GM23338 (cell line): Measurements from ENCODE around the gene BANF1. TPM values are rescaled to one million over a fixed set of nuclear protein-coding genes. Genes with fewer than 3 reads are reported as not detected.

Experiments used
- ATAC-seq: fragments of 200-7000 bp; cut with Tn5 transposase; 3 replicates; pipeline ENCODE4 v1.9.1; 2020
- DNase-seq: peaks from one replicate; pipeline ENCODE4 v3.0.0-alpha.2; 2015; ENCODE audit warnings: low spot score
- H2AFZ ChIP-seq: fragments of 200-600 bp; sonication (generic); 2 replicates; pipeline ENCODE4 v1.8.0; 2016; ENCODE audit warnings: antibody characterized with exemption, mild to moderate bottlenecking, moderate library complexity
- H3F3A ChIP-seq: fragments of 200-600 bp; sonication (generic); replicated peaks from 2 replicates; pipeline ENCODE4 v1.8.0; 2017; ENCODE audit warnings: antibody characterized with exemption, mixed run types, low read depth
- H3K27ac ChIP-seq: fragments of 200-600 bp; sonication (generic); 2 replicates; pipeline ENCODE4 v1.6.1; 2016; ENCODE audit warnings: low read depth
- H3K27me3 ChIP-seq: fragments of 200-600 bp; sonication (generic); 2 replicates; pipeline ENCODE4 v1.8.0; 2016; ENCODE audit warnings: mild to moderate bottlenecking, mixed run types, moderate library complexity; ENCODE audit not compliant: insufficient read depth
- H3K36me3 ChIP-seq: fragments of 200-600 bp; sonication (generic); 2 replicates; pipeline ENCODE4 v1.8.0; 2016; ENCODE audit warnings: mild to moderate bottlenecking; ENCODE audit not compliant: insufficient read depth
- H3K4me1 ChIP-seq: fragments of 200-600 bp; sonication (generic); 2 replicates; pipeline ENCODE4 v1.8.0; 2016; ENCODE audit warnings: mild to moderate bottlenecking, moderate library complexity; ENCODE audit not compliant: insufficient read depth
- H3K4me2 ChIP-seq: fragments of 200-600 bp; sonication (generic); 2 replicates; pipeline ENCODE4 v1.7.1; 2017; ENCODE audit warnings: mixed run types
- H3K4me3 ChIP-seq: fragments of 200-600 bp; sonication (generic); 2 replicates; pipeline ENCODE4 v1.6.1; 2016; ENCODE audit warnings: mixed run types
- H3K79me2 ChIP-seq: fragments of 200-600 bp; sonication (generic); replicated peaks from 2 replicates; pipeline ENCODE4 v1.8.0; 2017; ENCODE audit warnings: mild to moderate bottlenecking; ENCODE audit not compliant: insufficient read depth
- H3K9me2 ChIP-seq: fragments of 200-600 bp; sonication (generic); 2 replicates; pipeline ENCODE4 v1.8.0; 2017; ENCODE audit not compliant: insufficient read depth
- H4K20me1 ChIP-seq: fragments of 200-600 bp; sonication (generic); replicated peaks from 2 replicates; pipeline ENCODE4 v1.8.0; 2017; ENCODE audit warnings: mild to moderate bottlenecking; ENCODE audit not compliant: insufficient read depth
- H3K27ac Mint-ChIP-seq: 2 replicates; pipeline ENCODE4 v1.8.0; 2020; ENCODE audit warnings: inconsistent platforms, mild to moderate bottlenecking, moderate library complexity, mixed read lengths
- H3K27me3 Mint-ChIP-seq: 3 replicates; pipeline ENCODE4 v1.8.0; 2022; ENCODE audit warnings: low read depth, mild to moderate bottlenecking, moderate library complexity, mixed read lengths, inconsistent platforms; ENCODE audit not compliant: insufficient read depth, poor library complexity
- H3K36me3 Mint-ChIP-seq: 3 replicates; pipeline ENCODE4 v1.8.0; 2021; ENCODE audit warnings: low read depth, mild to moderate bottlenecking, inconsistent platforms, moderate library complexity, mixed read lengths
- H3K4me1 Mint-ChIP-seq: 3 replicates; pipeline ENCODE4 v1.8.0; 2020; ENCODE audit warnings: mild to moderate bottlenecking, inconsistent platforms, mixed read lengths
- H3K4me3 Mint-ChIP-seq: 3 replicates; pipeline ENCODE4 v1.8.0; 2021; ENCODE audit warnings: moderate library complexity, mild to moderate bottlenecking, inconsistent platforms, mixed read lengths
- H3K9me3 Mint-ChIP-seq: 3 replicates; pipeline ENCODE4 v1.8.0; 2020; ENCODE audit warnings: moderate library complexity, mild to moderate bottlenecking, inconsistent platforms, mixed read lengths
- CREB1 ChIP-seq: fragments of 250-450 bp; sonication (Bioruptor Pico); IDR thresholded peaks from 2 replicates; pipeline ENCODE4 v1.5.0; 2020; ENCODE audit warnings: low read depth, mild to moderate bottlenecking, moderate library complexity
- EZH2 ChIP-seq: fragments of 200-600 bp; sonication (generic); IDR thresholded peaks from one replicate; pipeline ENCODE4 v1.8.0; 2017; ENCODE audit warnings: antibody characterized with exemption, mild to moderate bottlenecking, low read depth; ENCODE audit not compliant: unreplicated experiment
- JUNB ChIP-seq: IDR thresholded peaks from one replicate; pipeline ENCODE4 v1.6.1; 2016; ENCODE audit warnings: antibody characterized with exemption; ENCODE audit not compliant: unreplicated experiment
- POLR2AphosphoS5 ChIP-seq: IDR thresholded peaks from 2 replicates; pipeline ENCODE4 v1.6.1; 2016; ENCODE audit warnings: antibody characterized with exemption, low read depth
- ZNF331 ChIP-seq: fragments of 250-450 bp; sonication (Bioruptor Pico); IDR thresholded peaks from 2 replicates; pipeline ENCODE4 v1.5.0; 2020; ENCODE audit warnings: low read depth, mild to moderate bottlenecking, moderate library complexity
- polyA plus RNA-seq: library from polyadenylated mRNA; unstranded; fragments of >200 nt; fragmentation: Nextera tagmentation; extraction: Ambion mirVana; gene quantifications from 2 replicates; pipeline ENCODE4 v1.2.1, GENCODE V29; 2016
- total RNA-seq: library from RNA; depleted of rRNA; stranded (reverse); fragments of >200 nt; shearing (Covaris generic); gene quantifications from 2 replicates; pipeline ENCODE4 v1.2.3, GENCODE V29; 2014
- TF ChIP-seq, protein P1 (sequence below): IDR thresholded peaks from one replicate; pipeline ENCODE4 v1.6.1; 2018; ENCODE audit warnings: antibody characterized with exemption; ENCODE audit not compliant: unreplicated experiment
- TF ChIP-seq, protein P2 (sequence below), 2 experiments: fragments of 200-600 bp in 1 of 2; sonication (generic) in 1 of 2; conservative IDR thresholded peaks; 2 replicates each; pipeline versions ENCODE4 v1.5.1 to v1.6.1; 2016 to 2017; ENCODE audit warnings: antibody characterized with exemption in 2 of 2, low read depth in 2 of 2, mild to moderate bottlenecking in 2 of 2, moderate library complexity in 1 of 2
- TF ChIP-seq, protein P3 (sequence below): IDR thresholded peaks from 2 replicates; pipeline ENCODE4 v1.6.1; 2016; ENCODE audit warnings: antibody characterized with exemption

Gene BANF1
- total and polyA plus RNA-seq, 2 experiments from 2014 or later, result 58.2 to 765 TPM

DNA sequence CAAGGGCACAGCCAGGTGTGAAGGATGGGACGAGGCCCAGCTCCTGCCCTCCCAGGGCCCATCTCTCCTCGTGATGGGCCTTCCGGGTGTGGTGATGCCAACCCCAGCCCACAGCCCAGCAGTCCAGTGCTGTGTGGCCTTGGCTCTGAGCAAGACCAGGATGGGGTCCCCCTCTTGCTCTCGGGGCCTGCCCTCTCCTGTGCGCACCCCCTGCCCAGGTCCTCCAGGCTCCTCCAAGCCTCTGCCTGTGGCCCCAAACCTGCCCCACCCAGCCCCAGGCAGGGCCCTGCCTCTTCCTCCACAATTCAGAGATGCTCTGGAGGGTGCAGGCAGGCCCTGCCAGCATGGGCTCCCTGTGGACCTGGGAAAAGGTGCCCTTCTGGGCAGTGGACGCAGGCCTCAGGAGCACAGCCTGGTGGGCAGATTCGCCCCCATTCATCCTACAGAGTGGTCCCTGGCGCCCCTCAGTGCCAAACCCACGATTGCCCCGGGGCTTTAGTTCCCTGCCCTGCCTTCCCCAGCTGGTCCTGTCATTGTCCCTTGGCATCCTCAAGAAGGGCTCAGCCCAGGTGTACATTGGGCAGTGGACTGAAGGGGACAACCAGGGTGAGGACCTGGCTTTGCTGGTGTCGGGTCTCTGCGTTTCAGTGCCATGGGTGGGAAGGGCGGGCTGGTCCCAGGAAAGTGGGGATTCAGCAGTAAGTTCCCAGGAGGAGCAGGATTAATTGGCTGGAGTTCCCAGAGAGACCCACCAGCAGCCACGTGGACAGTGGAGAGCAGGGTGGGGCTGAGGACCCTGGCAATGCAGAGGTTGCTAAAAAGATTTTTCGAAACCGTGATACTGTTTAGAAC is 20.1 kb upstream of the BANF1 start (continued):
- TF ChIP-seq, protein P1, sequence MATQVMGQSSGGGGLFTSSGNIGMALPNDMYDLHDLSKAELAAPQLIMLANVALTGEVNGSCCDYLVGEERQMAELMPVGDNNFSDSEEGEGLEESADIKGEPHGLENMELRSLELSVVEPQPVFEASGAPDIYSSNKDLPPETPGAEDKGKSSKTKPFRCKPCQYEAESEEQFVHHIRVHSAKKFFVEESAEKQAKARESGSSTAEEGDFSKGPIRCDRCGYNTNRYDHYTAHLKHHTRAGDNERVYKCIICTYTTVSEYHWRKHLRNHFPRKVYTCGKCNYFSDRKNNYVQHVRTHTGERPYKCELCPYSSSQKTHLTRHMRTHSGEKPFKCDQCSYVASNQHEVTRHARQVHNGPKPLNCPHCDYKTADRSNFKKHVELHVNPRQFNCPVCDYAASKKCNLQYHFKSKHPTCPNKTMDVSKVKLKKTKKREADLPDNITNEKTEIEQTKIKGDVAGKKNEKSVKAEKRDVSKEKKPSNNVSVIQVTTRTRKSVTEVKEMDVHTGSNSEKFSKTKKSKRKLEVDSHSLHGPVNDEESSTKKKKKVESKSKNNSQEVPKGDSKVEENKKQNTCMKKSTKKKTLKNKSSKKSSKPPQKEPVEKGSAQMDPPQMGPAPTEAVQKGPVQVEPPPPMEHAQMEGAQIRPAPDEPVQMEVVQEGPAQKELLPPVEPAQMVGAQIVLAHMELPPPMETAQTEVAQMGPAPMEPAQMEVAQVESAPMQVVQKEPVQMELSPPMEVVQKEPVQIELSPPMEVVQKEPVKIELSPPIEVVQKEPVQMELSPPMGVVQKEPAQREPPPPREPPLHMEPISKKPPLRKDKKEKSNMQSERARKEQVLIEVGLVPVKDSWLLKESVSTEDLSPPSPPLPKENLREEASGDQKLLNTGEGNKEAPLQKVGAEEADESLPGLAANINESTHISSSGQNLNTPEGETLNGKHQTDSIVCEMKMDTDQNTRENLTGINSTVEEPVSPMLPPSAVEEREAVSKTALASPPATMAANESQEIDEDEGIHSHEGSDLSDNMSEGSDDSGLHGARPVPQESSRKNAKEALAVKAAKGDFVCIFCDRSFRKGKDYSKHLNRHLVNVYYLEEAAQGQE, result no peak

DNA sequence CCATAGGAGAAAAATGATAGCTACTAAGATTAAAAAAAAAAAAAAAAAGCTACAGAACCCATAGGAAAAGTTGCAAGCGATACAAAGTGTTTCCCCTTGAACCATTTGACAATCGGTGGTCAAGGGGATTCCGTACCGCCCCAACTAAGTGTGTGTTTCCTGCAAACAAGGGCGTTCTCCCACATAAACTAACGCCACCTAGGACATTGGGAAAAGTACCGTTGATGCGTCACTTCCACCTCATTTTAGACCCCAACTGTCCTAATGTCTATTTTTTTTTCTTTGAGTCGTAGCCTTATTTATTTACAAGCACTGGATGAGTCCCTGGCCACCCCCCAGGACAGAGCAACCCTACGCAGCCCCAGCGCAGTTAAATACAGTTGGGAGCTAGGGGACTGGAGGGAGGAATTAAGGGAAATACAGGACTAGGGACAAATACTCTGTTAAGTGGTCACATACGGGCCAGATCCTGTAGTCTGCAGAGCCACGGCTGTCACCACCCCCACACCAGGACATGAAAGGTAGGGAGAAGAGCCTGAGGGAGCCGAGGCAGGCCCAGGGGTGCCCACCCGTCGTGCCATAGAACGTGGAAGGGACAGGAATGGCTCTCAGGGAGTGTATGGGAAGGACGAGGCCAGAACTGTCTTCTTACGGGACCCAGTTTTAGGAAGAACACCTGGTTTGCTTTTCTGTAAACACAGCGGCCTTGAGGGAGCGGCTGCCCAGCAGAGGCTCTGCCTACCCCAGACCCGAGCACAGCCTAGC is 19.3 kb upstream of the BANF1 start:
- Histone ChIP-seq H3F3A (no peaks in the 10 kb centered on the region), H3K4me3 (no peak overlapping the region), H3K36me3 (no peaks in the 10 kb centered on the region), H3K9me2 (no peaks in the 10 kb centered on the region), H3K4me2 (no peak overlapping the region), H3K79me2 (no peaks in the 10 kb centered on the region), H3K4me1 (no peaks in the 10 kb centered on the region), H2AFZ (no peak overlapping the region), H3K27ac (no peak overlapping the region), H4K20me1 (no peaks in the 10 kb centered on the region), H3K27me3 (no peaks in the 10 kb centered on the region)
- peaks cover 14% of the 10 kb centered on the region for H3K36me3 Mint-ChIP-seq
- no peaks in the 10 kb centered on the region; the same call in 2 of the 3 replicates for H3K9me3 Mint-ChIP-seq
- no peak overlapping the region for H3K27ac Mint-ChIP-seq
- ATAC-seq (no peak), DNase-seq (no peak)
- no peak overlapping the region for H3K4me3 Mint-ChIP-seq
- H3K27me3 Mint-ChIP-seq, result peaks cover 17% of the 10 kb centered on the region
- no peaks in the 10 kb centered on the region for H3K4me1 Mint-ChIP-seq
- TF ChIP-seq CREB1 (CRISPR knock-in tag), result no peak

DNA sequence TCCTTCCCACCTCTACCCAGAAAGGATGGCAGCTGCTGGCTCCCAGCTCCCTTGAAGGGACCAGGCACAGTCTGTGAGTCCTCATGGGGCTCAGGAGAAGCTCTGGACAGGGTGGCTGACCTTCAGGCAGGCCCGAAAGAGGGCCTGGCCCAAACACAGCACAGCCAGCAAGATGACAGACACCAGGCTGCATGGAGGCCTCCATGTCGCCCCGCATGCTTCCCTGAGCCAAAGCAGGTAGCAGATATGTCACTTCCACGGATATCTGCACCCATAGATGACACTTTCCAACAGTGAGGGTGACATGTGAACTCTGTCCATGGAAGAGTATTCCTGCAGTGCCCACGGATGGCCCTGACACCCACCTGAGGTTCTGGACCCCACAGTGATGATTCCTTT is 18.7 kb upstream of the BANF1 start:
- DNase-seq, result no peak
- no peak for ATAC-seq
- TF ChIP-seq POLR2AphosphoS5 (no peak), JUNB (no peak), CREB1 (CRISPR knock-in tag) (no peak), ZNF331 (CRISPR knock-in tag) (no peak), EZH2 (no peak)
- TF ChIP-seq, protein P2, sequence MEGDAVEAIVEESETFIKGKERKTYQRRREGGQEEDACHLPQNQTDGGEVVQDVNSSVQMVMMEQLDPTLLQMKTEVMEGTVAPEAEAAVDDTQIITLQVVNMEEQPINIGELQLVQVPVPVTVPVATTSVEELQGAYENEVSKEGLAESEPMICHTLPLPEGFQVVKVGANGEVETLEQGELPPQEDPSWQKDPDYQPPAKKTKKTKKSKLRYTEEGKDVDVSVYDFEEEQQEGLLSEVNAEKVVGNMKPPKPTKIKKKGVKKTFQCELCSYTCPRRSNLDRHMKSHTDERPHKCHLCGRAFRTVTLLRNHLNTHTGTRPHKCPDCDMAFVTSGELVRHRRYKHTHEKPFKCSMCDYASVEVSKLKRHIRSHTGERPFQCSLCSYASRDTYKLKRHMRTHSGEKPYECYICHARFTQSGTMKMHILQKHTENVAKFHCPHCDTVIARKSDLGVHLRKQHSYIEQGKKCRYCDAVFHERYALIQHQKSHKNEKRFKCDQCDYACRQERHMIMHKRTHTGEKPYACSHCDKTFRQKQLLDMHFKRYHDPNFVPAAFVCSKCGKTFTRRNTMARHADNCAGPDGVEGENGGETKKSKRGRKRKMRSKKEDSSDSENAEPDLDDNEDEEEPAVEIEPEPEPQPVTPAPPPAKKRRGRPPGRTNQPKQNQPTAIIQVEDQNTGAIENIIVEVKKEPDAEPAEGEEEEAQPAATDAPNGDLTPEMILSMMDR (conservative IDR thresholded peaks at IDR 0.05; ENCODE audit: low read depth in 2 of 2), result no peak
- TF ChIP-seq, protein P3, sequence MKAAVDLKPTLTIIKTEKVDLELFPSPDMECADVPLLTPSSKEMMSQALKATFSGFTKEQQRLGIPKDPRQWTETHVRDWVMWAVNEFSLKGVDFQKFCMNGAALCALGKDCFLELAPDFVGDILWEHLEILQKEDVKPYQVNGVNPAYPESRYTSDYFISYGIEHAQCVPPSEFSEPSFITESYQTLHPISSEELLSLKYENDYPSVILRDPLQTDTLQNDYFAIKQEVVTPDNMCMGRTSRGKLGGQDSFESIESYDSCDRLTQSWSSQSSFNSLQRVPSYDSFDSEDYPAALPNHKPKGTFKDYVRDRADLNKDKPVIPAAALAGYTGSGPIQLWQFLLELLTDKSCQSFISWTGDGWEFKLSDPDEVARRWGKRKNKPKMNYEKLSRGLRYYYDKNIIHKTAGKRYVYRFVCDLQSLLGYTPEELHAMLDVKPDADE, result no peak

More for the DNA sequence above, 18.7 kb upstream of the BANF1 start:
- H3K79me2 ChIP-seq, result no peaks in the 10 kb centered on the region
- no peak overlapping the region for H3K4me3 ChIP-seq
- Mint-ChIP-seq H3K4me1 (no peaks in the 10 kb centered on the region), H3K4me3 (no peak overlapping the region), H3K36me3 (peaks cover 12% of the 10 kb centered on the region), H3K9me3 (no peaks in the 10 kb centered on the region; the same call in 2 of the 3 replicates), H3K27me3 (peaks cover 17% of the 10 kb centered on the region), H3K27ac (no peak overlapping the region)
- no peaks in the 10 kb centered on the region for H3K36me3 ChIP-seq
- no peak overlapping the region for H3K27ac ChIP-seq
- no peak overlapping the region for H3K4me2 ChIP-seq
- H2AFZ ChIP-seq, result no peak overlapping the region
- H3F3A ChIP-seq, result no peaks in the 10 kb centered on the region
- no peaks in the 10 kb centered on the region for H3K27me3 ChIP-seq
- no peaks in the 10 kb centered on the region for H3K9me2 ChIP-seq
- H3K4me1 ChIP-seq, result no peaks in the 10 kb centered on the region
- H4K20me1 ChIP-seq, result no peaks in the 10 kb centered on the region
